Activated CD8-positive, alpha-beta memory T cell treated with anti-CD3 and anti-CD28 coated beads, Interleukin-2, amount 50 U/mL, for 4 hours (primary cell): Measurements from ENCODE around the gene DYNC1LI2.
A peak's percentile ranks its signal among the peaks of the same experiment; 100 is the strongest.
"Not testable (repeated sequence)": the region's sequence is repeated elsewhere in the genome, so short reads cannot be mapped to it uniquely, and the experiment has no call there.

ENCODE experiments used
- DNase-seq: peaks from one replicate; pipeline ENCODE4 v3.0.0-alpha.2; 2020

Gene DYNC1LI2

GRCh38 chr16:66695935-66696668 lies 55.3 kb downstream of the DYNC1LI2 start:
- peak; percentile 18 for DNase-seq

GRCh38 chr16:66695471-66695934 lies 55.9 kb downstream of the DYNC1LI2 start:
- no peak for DNase-seq

GRCh38 chr16:66693149-66693548 lies 58.3 kb downstream of the DYNC1LI2 start:
- no peak for DNase-seq

- no peak for DNase-seq
These were observed 59.1 kb downstream of the DYNC1LI2 start for GRCh38 chr16:66692341-66692740.

GRCh38 chr16:66691234-66691633 lies 60.2 kb downstream of the DYNC1LI2 start:
- no peak for DNase-seq

- no peak for DNase-seq
These were observed 61.1 kb downstream of the DYNC1LI2 start for GRCh38 chr16:66690106-66690847.

- no peak for DNase-seq
These were observed 62.1 kb downstream of the DYNC1LI2 start for GRCh38 chr16:66689282-66689681.

- no peak for DNase-seq
These were observed 63.3 kb downstream of the DYNC1LI2 start for GRCh38 chr16:66687906-66688625.

- DNase-seq, result not testable (repeated sequence)
These were observed 65.8 kb downstream of the DYNC1LI2 start for GRCh38 chr16:66685501-66686115.

- DNase-seq, result no peak
These were observed 69.1 kb downstream of the DYNC1LI2 start for GRCh38 chr16:66682271-66682670.

- no peak for DNase-seq
These were observed 69.7 kb downstream of the DYNC1LI2 start for GRCh38 chr16:66681676-66682075.

GRCh38 chr16:66678337-66678736 lies 73.1 kb downstream of the DYNC1LI2 start:
- no peak for DNase-seq

GRCh38 chr16:66677836-66678235 lies 73.6 kb downstream of the DYNC1LI2 start:
- DNase-seq, result no peak

- no peak for DNase-seq
These were observed 74.2 kb downstream of the DYNC1LI2 start for GRCh38 chr16:66677179-66677578.

- DNase-seq, result no peak
These were observed 74.8 kb downstream of the DYNC1LI2 start for GRCh38 chr16:66676599-66676998.

GRCh38 chr16:66673691-66674090 lies 77.7 kb downstream of the DYNC1LI2 start:
- no peak for DNase-seq
